ENCODE data around the gene INPP5A. TPM values are rescaled to one million over a fixed set of nuclear protein-coding genes. Genes with fewer than 3 reads are reported as not detected.

Gene INPP5A
- total RNA-seq, 2 donors from 2014 or later, result 20.7 to 26.7 TPM

DNA sequence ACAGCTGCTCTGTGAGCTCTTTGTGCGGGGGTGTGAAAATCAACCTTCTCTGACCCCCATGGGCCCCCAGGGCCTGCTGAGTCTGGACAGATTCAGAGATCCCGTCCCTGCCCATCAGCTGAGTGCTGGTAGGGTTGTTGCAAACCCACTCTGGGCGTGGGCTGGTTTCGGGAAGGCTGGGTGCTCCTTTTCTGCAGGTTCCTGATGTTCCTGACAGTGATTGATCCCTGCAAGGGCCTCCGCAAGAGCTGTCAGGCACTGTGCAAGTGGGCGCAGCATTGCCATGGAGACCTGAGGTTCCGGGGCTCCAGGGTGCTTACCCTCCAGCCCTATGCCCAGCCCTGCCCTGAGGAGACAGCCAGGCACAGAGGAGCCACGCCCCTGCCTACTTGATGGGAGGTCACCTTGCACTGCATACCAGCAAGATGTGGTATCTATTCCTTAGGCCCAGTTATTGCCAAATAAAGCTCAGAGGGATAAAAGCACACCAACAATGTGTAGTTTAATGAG lies 44.3 kb upstream of the INPP5A start:
- DNase-seq, result no peak
- TF ChIP-seq, protein P1, sequence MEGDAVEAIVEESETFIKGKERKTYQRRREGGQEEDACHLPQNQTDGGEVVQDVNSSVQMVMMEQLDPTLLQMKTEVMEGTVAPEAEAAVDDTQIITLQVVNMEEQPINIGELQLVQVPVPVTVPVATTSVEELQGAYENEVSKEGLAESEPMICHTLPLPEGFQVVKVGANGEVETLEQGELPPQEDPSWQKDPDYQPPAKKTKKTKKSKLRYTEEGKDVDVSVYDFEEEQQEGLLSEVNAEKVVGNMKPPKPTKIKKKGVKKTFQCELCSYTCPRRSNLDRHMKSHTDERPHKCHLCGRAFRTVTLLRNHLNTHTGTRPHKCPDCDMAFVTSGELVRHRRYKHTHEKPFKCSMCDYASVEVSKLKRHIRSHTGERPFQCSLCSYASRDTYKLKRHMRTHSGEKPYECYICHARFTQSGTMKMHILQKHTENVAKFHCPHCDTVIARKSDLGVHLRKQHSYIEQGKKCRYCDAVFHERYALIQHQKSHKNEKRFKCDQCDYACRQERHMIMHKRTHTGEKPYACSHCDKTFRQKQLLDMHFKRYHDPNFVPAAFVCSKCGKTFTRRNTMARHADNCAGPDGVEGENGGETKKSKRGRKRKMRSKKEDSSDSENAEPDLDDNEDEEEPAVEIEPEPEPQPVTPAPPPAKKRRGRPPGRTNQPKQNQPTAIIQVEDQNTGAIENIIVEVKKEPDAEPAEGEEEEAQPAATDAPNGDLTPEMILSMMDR (conservative IDR thresholded peaks at IDR 0.05), result no peak
- WGBS, 2 experiments (ENCODE audit: insufficient coverage in 1 of 2, insufficient read length in 1 of 2), result 87 to 88% methylated on average over 6 to 8 of the region's 8 CpGs
- peaks cover 8% of the 10 kb centered on the region for H3K9me3 Mint-ChIP-seq
- H3K27me3 Mint-ChIP-seq (ENCODE audit: insufficient read depth), result no peaks in the 10 kb centered on the region
- no peaks in the 10 kb centered on the region for H3K4me1 Mint-ChIP-seq
- Histone ChIP-seq H3K4me1 (ENCODE audit: control insufficient read depth, insufficient read depth, low read length) (no peaks in the 10 kb centered on the region), H3K36me3 (ENCODE audit: control insufficient read depth, insufficient read depth, low read length) (no peaks in the 10 kb centered on the region), H3K27me3 (ENCODE audit: control insufficient read depth, insufficient read depth, low read length, poor library complexity, severe bottlenecking) (no peaks in the 10 kb centered on the region), H3K4me3 (ENCODE audit: low read length) (no peak overlapping the region), H3K27ac (ENCODE audit: low read depth, low read length) (no peak overlapping the region), H3K9me3 (ENCODE audit: control insufficient read depth, low read length) (no peaks in the 10 kb centered on the region), H3K9ac (ENCODE audit: extremely low read depth, low read length, poor library complexity, severe bottlenecking) (no peak overlapping the region)
- no peak overlapping the region for H3K27ac Mint-ChIP-seq
- H3K36me3 Mint-ChIP-seq (ENCODE audit: low read depth), result no peaks in the 10 kb centered on the region
- no peak overlapping the region for H3K4me3 Mint-ChIP-seq

DNA sequence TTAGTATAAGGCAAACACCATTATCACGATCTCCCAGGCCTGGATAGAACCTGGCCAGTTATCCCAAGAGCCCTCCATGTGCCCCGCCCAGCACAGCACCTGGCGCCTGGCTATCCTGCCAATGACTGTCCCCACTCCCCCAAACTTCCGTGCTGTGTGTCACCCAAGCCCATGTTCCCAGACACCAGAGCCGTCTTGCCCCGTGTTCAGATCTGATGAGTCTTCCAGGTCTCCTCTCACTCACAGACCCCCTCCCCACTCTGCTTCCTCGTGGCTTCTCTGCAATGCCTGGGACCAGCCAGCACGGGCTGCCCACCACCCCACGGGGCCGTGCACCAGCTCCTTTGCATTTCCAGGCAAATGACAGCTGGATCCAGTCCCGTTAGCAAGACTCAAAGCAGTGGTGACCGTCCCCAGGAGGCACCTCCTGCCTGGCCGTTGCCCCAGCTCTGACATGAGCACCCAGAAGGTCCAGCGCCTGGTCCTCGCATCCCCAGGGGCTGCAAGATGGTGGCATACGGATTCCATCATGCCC lies 43.8 kb upstream of the INPP5A start:
- Histone ChIP-seq H3K27ac (ENCODE audit: low read depth, low read length) (no peak overlapping the region), H3K4me1 (ENCODE audit: control insufficient read depth, insufficient read depth, low read length) (no peaks in the 10 kb centered on the region), H3K36me3 (ENCODE audit: control insufficient read depth, insufficient read depth, low read length) (no peaks in the 10 kb centered on the region), H3K27me3 (ENCODE audit: control insufficient read depth, insufficient read depth, low read length, poor library complexity, severe bottlenecking) (no peaks in the 10 kb centered on the region), H3K9ac (ENCODE audit: extremely low read depth, low read length, poor library complexity, severe bottlenecking) (no peak overlapping the region), H3K4me3 (ENCODE audit: low read length) (no peak overlapping the region), H3K9me3 (ENCODE audit: control insufficient read depth, low read length) (no peaks in the 10 kb centered on the region)
- WGBS, 2 experiments (ENCODE audit: insufficient coverage in 1 of 2, insufficient read length in 1 of 2), result 91% methylated on average over 15 to 16 of the region's 16 CpGs
- Mint-ChIP-seq H3K9me3 (peaks cover 8% of the 10 kb centered on the region), H3K27ac (no peak overlapping the region), H3K27me3 (ENCODE audit: insufficient read depth) (no peaks in the 10 kb centered on the region), H3K36me3 (ENCODE audit: low read depth) (no peaks in the 10 kb centered on the region), H3K4me1 (no peaks in the 10 kb centered on the region), H3K4me3 (no peak overlapping the region)
- TF ChIP-seq, protein P1 (conservative IDR thresholded peaks at IDR 0.05), result no peak
- peak; percentile 33 for DNase-seq

DNA sequence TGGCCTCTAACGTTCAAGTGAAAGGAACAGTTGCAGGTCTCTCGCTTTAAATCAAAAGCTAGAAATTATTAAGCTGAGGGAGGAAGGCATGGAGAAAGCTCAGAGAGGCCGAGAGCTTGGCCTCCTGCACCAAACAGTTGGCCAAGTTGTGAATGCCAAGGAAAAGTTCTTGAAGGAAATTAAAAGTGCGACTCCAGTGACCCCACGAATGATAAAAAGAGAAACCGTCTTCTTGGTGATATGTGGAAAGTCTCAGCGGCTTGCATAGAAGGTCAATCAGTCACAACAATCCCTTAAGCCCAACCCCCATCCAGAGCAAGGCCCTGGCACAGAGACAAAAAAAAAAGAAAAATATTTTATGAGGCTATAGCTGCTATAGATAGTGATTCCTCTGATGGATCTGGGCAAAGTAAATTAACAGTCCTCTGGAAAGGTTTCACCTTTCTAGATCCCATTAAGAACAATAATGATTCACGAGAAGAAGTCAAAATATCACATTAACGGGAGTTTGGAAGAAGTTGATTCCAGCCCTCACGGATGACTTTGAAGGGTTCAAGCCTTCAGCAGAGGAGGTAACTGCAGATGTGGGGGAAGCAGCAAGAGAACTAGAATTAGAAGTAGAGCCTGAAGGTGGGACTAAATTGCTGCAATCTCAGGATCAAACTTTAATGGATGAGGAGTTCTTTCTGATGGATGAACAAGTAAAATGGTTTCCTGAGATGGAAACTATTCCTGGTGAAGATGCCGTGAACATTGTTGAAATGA lies 42.5 kb upstream of the INPP5A start:
- Histone ChIP-seq H3K4me1 (ENCODE audit: control insufficient read depth, insufficient read depth, low read length) (no peaks in the 10 kb centered on the region), H3K4me3 (ENCODE audit: low read length) (no peak overlapping the region), H3K9me3 (ENCODE audit: control insufficient read depth, low read length) (no peaks in the 10 kb centered on the region), H3K27ac (ENCODE audit: low read depth, low read length) (no peak overlapping the region), H3K36me3 (ENCODE audit: control insufficient read depth, insufficient read depth, low read length) (no peaks in the 10 kb centered on the region), H3K27me3 (ENCODE audit: control insufficient read depth, insufficient read depth, low read length, poor library complexity, severe bottlenecking) (no peaks in the 10 kb centered on the region), H3K9ac (ENCODE audit: extremely low read depth, low read length, poor library complexity, severe bottlenecking) (no peak overlapping the region)
- H3K36me3 Mint-ChIP-seq (ENCODE audit: low read depth), result no peaks in the 10 kb centered on the region
- no peak overlapping the region for H3K4me3 Mint-ChIP-seq
- DNase-seq, result no peak
- H3K9me3 Mint-ChIP-seq, result peaks cover 8% of the 10 kb centered on the region
- no peaks in the 10 kb centered on the region for H3K4me1 Mint-ChIP-seq
- H3K27me3 Mint-ChIP-seq (ENCODE audit: insufficient read depth), result no peaks in the 10 kb centered on the region
- TF ChIP-seq, protein P1 (conservative IDR thresholded peaks at IDR 0.05), result no peak
- 73 to 86% methylated on average over 5 to 8 of the region's 11 CpGs for WGBS, 2 experiments (ENCODE audit: insufficient coverage in 1 of 2, insufficient read length in 1 of 2)
- no peak overlapping the region for H3K27ac Mint-ChIP-seq
